ENCODE data around the gene PDE6H. TPM values are rescaled to one million over a fixed set of nuclear protein-coding genes. Genes with fewer than 3 reads are reported as not detected.

Gene PDE6H
- total and polyA plus RNA-seq, 7 donors = not detected

GRCh38 chr12:15014708-15015107 is 41.9 kb downstream of the PDE6H start:
- Histone ChIP-seq H3K27me3 (no peaks in the 10 kb centered on the region), H3K9me3 (no peaks in the 10 kb centered on the region), H3K36me3 (no peaks in the 10 kb centered on the region), H3K27ac (no peak overlapping the region), H3K4me1 (peaks cover 0 to 10% (median 4%) of the 10 kb centered on the region in 4 donors), H3K4me3 (no peak overlapping the region)
- TF ChIP-seq CTCF (IDR thresholded peaks at IDR 0.05) (no peak), POLR2A (IDR thresholded peaks at IDR 0.05) (no peak), EP300 (IDR thresholded peaks at IDR 0.05) (no peak), POLR2AphosphoS5 (IDR thresholded peaks at IDR 0.05) (no peak)
- no peak for DNase-seq
- 39 to 58% methylated on average over 2 of the region's 2 CpGs for WGBS, 2 donors
- intact Hi-C loops (cut with DNase I) = no loop called here

- Histone ChIP-seq H3K27me3 (no peaks in the 10 kb centered on the region), H3K4me3 (no peak overlapping the region), H3K9me3 (no peaks in the 10 kb centered on the region), H3K36me3 (no peaks in the 10 kb centered on the region), H3K4me1 (peaks cover 0 to 10% (median 4%) of the 10 kb centered on the region in 4 donors), H3K27ac (no peak overlapping the region)
- intact Hi-C loops (cut with DNase I) = no loop called here
- WGBS, 2 donors = 26 to 68% methylated on average over 1 of the region's 1 CpG
- DNase-seq = no peak
- TF ChIP-seq CTCF (IDR thresholded peaks at IDR 0.05) (no peak), POLR2AphosphoS5 (IDR thresholded peaks at IDR 0.05) (no peak), EP300 (IDR thresholded peaks at IDR 0.05) (no peak), POLR2A (IDR thresholded peaks at IDR 0.05) (no peak)
Observed at GRCh38 chr12:15015121-15015520, 42.3 kb downstream of the PDE6H start.

- no peaks in the 10 kb centered on the region for H3K27me3 ChIP-seq
- no peak overlapping the region for H3K4me3 ChIP-seq
- 89 to 90% methylated on average over 3 of the region's 3 CpGs for WGBS, 2 donors
- H3K27ac ChIP-seq = no peak overlapping the region
- H3K36me3 ChIP-seq = no peaks in the 10 kb centered on the region
- intact Hi-C loops (cut with DNase I) = no loop called here
- no peaks in the 10 kb centered on the region for H3K4me1 ChIP-seq
- TF ChIP-seq EP300 (IDR thresholded peaks at IDR 0.05) (no peak), POLR2AphosphoS5 (IDR thresholded peaks at IDR 0.05) (no peak), POLR2A (IDR thresholded peaks at IDR 0.05) (no peak), CTCF (IDR thresholded peaks at IDR 0.05) (no peak)
- no peaks in the 10 kb centered on the region for H3K9me3 ChIP-seq
- DNase-seq = no peak
Observed at GRCh38 chr12:15020156-15020555, 47.3 kb downstream of the PDE6H start.

Other genes starting within 250 kb of the PDE6H start
- gene WBP11, start 169.6 kb upstream of the PDE6H start, total RNA-seq = 10 to 100 TPM; 14.3 to 20.7 (median 16.7) TPM
- 10 to 100 TPM; 13.2 to 24.1 (median 13.6) TPM for gene WBP11, start 169.6 kb upstream of the PDE6H start, polyA plus RNA-seq
- 1 to 10 TPM in 2 of 4 donors, under 1 TPM in 1, not detected in 1; 0.83 to 2.0 (median 1.1) TPM for gene C12orf60, start 169.4 kb upstream of the PDE6H start, total RNA-seq
- under 1 TPM; 0.60 to 0.96 (median 0.69) TPM for gene C12orf60, start 169.4 kb upstream of the PDE6H start, polyA plus RNA-seq
- 1 to 10 TPM in 1 of 4 donors, under 1 TPM in 2, not detected in 1; 0.16 to 1.1 (median 0.55) TPM for gene SMCO3, start 158.9 kb upstream of the PDE6H start, total RNA-seq
- gene SMCO3, start 158.9 kb upstream of the PDE6H start, polyA plus RNA-seq = under 1 TPM in 1 of 3 donors, not detected in 2; 0.09 TPM
- 1 to 10 TPM in 2 of 4 donors, under 1 TPM in 2; 0.27 to 3.1 (median 1.2) TPM for gene ART4, start 129.5 kb upstream of the PDE6H start, total RNA-seq
- gene ART4, start 129.5 kb upstream of the PDE6H start, polyA plus RNA-seq = under 1 TPM in 2 of 3 donors, not detected in 1; 0.36 to 0.60 TPM
- gene MGP, start 87.2 kb upstream of the PDE6H start, total RNA-seq = 1,000 to 10,000 TPM in 3 of 4 donors, 100 to 1,000 TPM in 1; 984 to 2,103 (median 1,249) TPM
- 100 to 1,000 TPM in 2 of 3 donors, 10 to 100 TPM in 1; 21.7 to 436 (median 179) TPM for gene MGP, start 87.2 kb upstream of the PDE6H start, polyA plus RNA-seq
- not detected for gene ERP27, start 34.5 kb upstream of the PDE6H start, total RNA-seq
- 1 to 10 TPM in 1 of 3 donors, under 1 TPM in 2; 0.23 to 2.3 (median 0.60) TPM for gene ERP27, start 34.5 kb upstream of the PDE6H start, polyA plus RNA-seq
- gene ARHGDIB, start 11.4 kb upstream of the PDE6H start, total RNA-seq = 10 to 100 TPM; 21.0 to 71.4 (median 48.8) TPM
- gene ARHGDIB, start 11.4 kb upstream of the PDE6H start, polyA plus RNA-seq = 100 to 1,000 TPM in 1 of 3 donors, 10 to 100 TPM in 2; 89.5 to 304 (median 93.4) TPM
- gene RERG, start 248.4 kb downstream of the PDE6H start, total RNA-seq = 100 to 1,000 TPM in 1 of 4 donors, 10 to 100 TPM in 3; 69.9 to 104 (median 78.3) TPM
- 1 to 10 TPM; 1.4 to 9.6 (median 4.8) TPM for gene RERG, start 248.4 kb downstream of the PDE6H start, polyA plus RNA-seq

Data from sigmoid colon (tissue), 7 donors.